Fibroblast of lung (primary cell): Measurements from ENCODE around the gene ZNF423.

Experiments used
- CTCF ChIP-seq, 2 donors: IDR thresholded peaks in 1 of 2; conservative IDR thresholded peaks in 1 of 2; 1 replicate in 1 of 2; 2 replicates in 1 of 2; pipeline ENCODE4 v1.5.1; 2011 to 2012; ENCODE audit warnings: low read length in 2 of 2, control low read depth in 1 of 2, inconsistent platforms in 1 of 2, low read depth in 1 of 2, mild to moderate bottlenecking in 1 of 2
- EZH2 ChIP-seq: IDR thresholded peaks from 2 replicates; pipeline ENCODE4 v1.5.1; 2012; ENCODE audit warnings: low read length, control low read depth, mild to moderate bottlenecking; ENCODE audit errors: missing control alignments

GRCh38 chr16:49629851-49630250 lies 226.1 kb downstream of the ZNF423 start:
- TF ChIP-seq CTCF (conservative IDR thresholded peaks at IDR 0.05 in 1 of 2, IDR thresholded peaks at IDR 0.05 in 1 of 2; ENCODE audit: low read depth in 1 of 2, low read length in 2 of 2) (no peak), EZH2 (no peak)
